H1 (cell line): ENCODE measurements around the gene GPRASP3. TPM values are rescaled to one million over a fixed set of nuclear protein-coding genes. Genes with fewer than 3 reads are reported as not detected.
A peak's percentile ranks its signal among the peaks of the same experiment; 100 is the strongest.

Source experiments
- CTCF ChIA-PET: fragments of 300-600 bp; sonication (Branson Sonifier 250); formaldehyde crosslinking; loops from one replicate; lab custom pipeline; 2021; ENCODE audit not compliant: partially characterized antibody; lab: Charles Lee
- POLR2A ChIA-PET: fragments of 300-600 bp; sonication (Branson Sonifier 250); formaldehyde crosslinking; loops from one replicate; lab custom pipeline; 2021; ENCODE audit warnings: inconsistent platforms; ENCODE audit not compliant: partially characterized antibody; lab: Charles Lee
- DNase-seq, 2 experiments: peaks; one replicate each; pipeline versions ENCODE4 v3.0.0 to v3.0.0-alpha.2; 2010 to 2022; ENCODE audit warnings: low spot score in 2 of 2, low read depth in 1 of 2, mixed read lengths in 1 of 2
- FAIRE-seq: peaks from 2 replicates; lab custom pipeline; 2011; peaks lifted over from hg19 to GRCh38; lab: Jason Lieb, UNC
- H2AFZ ChIP-seq: 2 replicates; pipeline ENCODE4 v1.8.1; 2012; ENCODE audit warnings: low read length, inconsistent platforms
- H2AK5ac ChIP-seq: 2 replicates; pipeline ENCODE4 v1.6.1; 2013; ENCODE audit warnings: low read depth, low read length
- H2BK120ac ChIP-seq: replicated peaks from 2 replicates; pipeline ENCODE3; 2013; ENCODE audit warnings: low read depth, low read length, inconsistent platforms
- H2BK12ac ChIP-seq: 2 replicates; pipeline ENCODE4 v1.6.1; 2013; ENCODE audit warnings: low read depth, low read length
- H2BK15ac ChIP-seq: 2 replicates; pipeline ENCODE4 v1.6.1; 2013; ENCODE audit warnings: low read length
- H2BK20ac ChIP-seq: 2 replicates; pipeline ENCODE4 v1.6.1; 2013; ENCODE audit warnings: low read length
- H2BK5ac ChIP-seq: 2 replicates; pipeline ENCODE4 v1.6.1; 2013; ENCODE audit warnings: low read depth, low read length
- H3K14ac ChIP-seq: 2 replicates; pipeline ENCODE4 v1.6.1; 2013; ENCODE audit warnings: inconsistent platforms; ENCODE audit not compliant: insufficient read length
- H3K18ac ChIP-seq: 2 replicates; pipeline ENCODE4 v1.6.1; 2013; ENCODE audit warnings: low read length; ENCODE audit errors: extremely low read depth
- H3K23ac ChIP-seq: 2 replicates; pipeline ENCODE4 v1.6.1; 2013; ENCODE audit warnings: inconsistent platforms; ENCODE audit not compliant: insufficient read length
- H3K23me2 ChIP-seq: 2 replicates; pipeline ENCODE4 v1.6.1; 2013; ENCODE audit warnings: low read depth, low read length
- H3K27ac ChIP-seq: 2 replicates; pipeline ENCODE4 v1.6.1; 2011; ENCODE audit warnings: low read depth, low read length, inconsistent platforms
- H3K27me3 ChIP-seq, 4 experiments: replicated peaks in 1 of 4; 1 replicate in 1 of 4; 2 replicates in 3 of 4; pipeline versions ENCODE4 v1.6.1 to v1.8.1; 2011 to 2013; ENCODE audit warnings: low read length in 3 of 4, mild to moderate bottlenecking in 3 of 4, inconsistent platforms in 2 of 4, mixed read lengths in 2 of 4, moderate library complexity in 1 of 4; ENCODE audit not compliant: control insufficient read depth in 3 of 4, insufficient read depth in 3 of 4; ENCODE audit errors: extremely low read depth in 1 of 4
- H3K36me3 ChIP-seq, 4 experiments: 2 replicates each; pipeline versions ENCODE4 v1.6.1 to v1.8.1; 2011 to 2013; ENCODE audit warnings: mild to moderate bottlenecking in 4 of 4, low read length in 3 of 4, moderate library complexity in 2 of 4, control low read depth in 1 of 4, inconsistent platforms in 1 of 4; ENCODE audit not compliant: insufficient read depth in 4 of 4, control insufficient read depth in 2 of 4
- H3K4ac ChIP-seq: replicated peaks from 2 replicates; pipeline ENCODE3; 2013; ENCODE audit warnings: low read length, low read depth, mixed read lengths, inconsistent platforms; ENCODE audit not compliant: insufficient read length
- H3K4me1 ChIP-seq, 4 experiments: replicated peaks in 1 of 4; 1 replicate in 1 of 4; 2 replicates in 3 of 4; pipeline versions ENCODE4 v1.6.1 to v1.8.1; 2011 to 2013; ENCODE audit warnings: low read length in 3 of 4, inconsistent platforms in 2 of 4, mixed read lengths in 1 of 4; ENCODE audit not compliant: insufficient read depth in 4 of 4, control insufficient read depth in 3 of 4
- H3K4me2 ChIP-seq, 2 experiments: 2 replicates each; pipeline versions ENCODE4 v1.6.1 to v1.8.1; 2011 to 2013; ENCODE audit warnings: low read depth in 2 of 2, low read length in 2 of 2, control low read depth in 1 of 2, inconsistent platforms in 1 of 2, mild to moderate bottlenecking in 1 of 2; ENCODE audit not compliant: insufficient read depth in 1 of 2
- H3K4me3 ChIP-seq, 4 experiments: fragments of 200-600, 300-600 bp in 1 of 4; sonication (generic), shearing (Covaris generic), sonication (Bioruptor Twin) in 1 of 4; 2 replicates each; pipeline versions ENCODE4 v1.5.1 to v1.8.1; 2011 to 2016; ENCODE audit warnings: low read length in 4 of 4, low read depth in 3 of 4, control low read depth in 2 of 4, inconsistent platforms in 2 of 4, mild to moderate bottlenecking in 2 of 4, mixed read lengths in 1 of 4, moderate library complexity in 1 of 4; ENCODE audit not compliant: insufficient read depth in 2 of 4; ENCODE audit errors: extremely low read depth in 1 of 4
- H3K56ac ChIP-seq: replicated peaks from 2 replicates; pipeline ENCODE3; 2013; ENCODE audit warnings: low read depth, mild to moderate bottlenecking, mixed read lengths, low read length, inconsistent platforms; ENCODE audit not compliant: insufficient read length
- H3K79me1 ChIP-seq: 2 replicates; pipeline ENCODE4 v1.6.1; 2013; ENCODE audit warnings: low read depth, low read length, control low read depth
- H3K79me2 ChIP-seq, 2 experiments: 2 replicates each; pipeline versions ENCODE4 v1.6.1 to v1.8.1; 2012 to 2013; ENCODE audit warnings: low read length in 2 of 2, mild to moderate bottlenecking in 2 of 2, inconsistent platforms in 1 of 2; ENCODE audit not compliant: insufficient read depth in 2 of 2, control insufficient read depth in 1 of 2
- H3K9ac ChIP-seq, 4 experiments: replicated peaks in 1 of 4; 1 replicate in 1 of 4; 2 replicates in 3 of 4; pipeline versions ENCODE4 v1.6.1 to v1.8.1; 2011 to 2013; ENCODE audit warnings: low read depth in 3 of 4, low read length in 3 of 4, control low read depth in 2 of 4, mild to moderate bottlenecking in 2 of 4, moderate library complexity in 2 of 4, inconsistent platforms in 1 of 4; ENCODE audit errors: extremely low read depth in 1 of 4
- H3K9me3 ChIP-seq, 2 experiments: 2 replicates each; pipeline versions ENCODE4 v1.6.1 to v1.8.1; 2012 to 2013; ENCODE audit warnings: mild to moderate bottlenecking in 2 of 2, moderate library complexity in 2 of 2, control low read depth in 1 of 2, inconsistent platforms in 1 of 2, low read depth in 1 of 2, low read length in 1 of 2, mixed read lengths in 1 of 2; ENCODE audit not compliant: insufficient read depth in 2 of 2
- H4K20me1 ChIP-seq, 2 experiments: replicated peaks in 1 of 2; 2 replicates each; pipeline versions ENCODE3 to v1.8.1; 2011 to 2013; ENCODE audit warnings: inconsistent platforms in 2 of 2, low read length in 2 of 2, mild to moderate bottlenecking in 1 of 2; ENCODE audit not compliant: insufficient read depth in 2 of 2, control insufficient read depth in 1 of 2
- H4K5ac ChIP-seq: 2 replicates; pipeline ENCODE4 v1.6.1; 2013; ENCODE audit warnings: low read length, low read depth, mixed read lengths, inconsistent platforms; ENCODE audit not compliant: insufficient read length
- H4K8ac ChIP-seq: 2 replicates; pipeline ENCODE4 v1.8.0; 2013; ENCODE audit warnings: mild to moderate bottlenecking, moderate library complexity, low read length, inconsistent platforms; ENCODE audit not compliant: insufficient read depth; ENCODE audit errors: extremely low read depth
- H4K91ac ChIP-seq: replicated peaks from 2 replicates; pipeline ENCODE3; 2013; ENCODE audit warnings: low read length, mixed read lengths, inconsistent platforms; ENCODE audit not compliant: insufficient read length
- PHF8 ChIP-seq: fragments of 200-600 bp; sonication (generic); conservative IDR thresholded peaks from 2 replicates; pipeline ENCODE4 v1.7.1; 2012; ENCODE audit warnings: low read depth, mild to moderate bottlenecking, inconsistent platforms, low read length, moderate library complexity
- SIRT6 ChIP-seq: IDR thresholded peaks from one replicate; pipeline ENCODE4 v1.7.1; 2012; ENCODE audit warnings: low read length, inconsistent platforms
- ZNF274 ChIP-seq: IDR thresholded peaks from 2 replicates; pipeline ENCODE4 v1.7.0; 2012; ENCODE audit warnings: low read length, borderline replicate concordance; ENCODE audit errors: extremely low read depth
- WGBS, 2 experiments: shearing (Covaris generic) in 1 of 2; methylation state at CpG; one replicate each; pipeline versions ENCODE4 v1.1.6 to v1.1.7; 2013 to 2015; ENCODE audit warnings: low lambda C conversion rate in 2 of 2, mixed read lengths in 2 of 2, inconsistent platforms in 1 of 2, low coverage in 1 of 2, missing lambda C conversion rate in 1 of 2; ENCODE audit not compliant: insufficient replicate concordance in 2 of 2, insufficient coverage in 1 of 2, insufficient read length in 1 of 2; ENCODE audit errors: extremely low coverage in 1 of 2, missing lambda C conversion rate in 1 of 2; 5-methylcytosine and 5-hydroxymethylcytosine counted together
- polyA plus RNA-seq, 7 experiments: library from polyadenylated mRNA; depleted of rRNA in 3 of 7; stranded (reverse) in 5 of 7; unstranded in 2 of 7; fragments of >200 nt in 5 of 7; fragments of 200-250 nt in 2 of 7; gene quantifications; 1 replicate in 5 of 7; 2 replicates in 1 of 7; 4 replicates in 1 of 7; pipeline versions ENCODE4 v1.2.1 to v1.2.3, GENCODE V29; 2011 to 2013; ENCODE audit warnings: missing spikeins in 2 of 7, mixed read lengths in 2 of 7
- total RNA-seq: library from RNA; stranded (reverse); fragmentation: NEBNext Ultra II Directional; extraction: Animal tissue kit (Norgen Biotek cat#: 25700); gene quantifications from 2 replicates; pipeline ENCODE4 v1.2.1, GENCODE V29; 2021
- TF ChIP-seq, protein P1 (sequence below): IDR thresholded peaks from 2 replicates; pipeline ENCODE4 v1.6.1; 2012; ENCODE audit warnings: inconsistent platforms

Gene GPRASP3
- total and polyA plus RNA-seq, 2 of the 8 experiments (the other 6 are each of a cell fraction or from before 2014, with no cell fraction given) = 7.0 to 19.8 TPM

- H2BK120ac ChIP-seq = no peak overlapping the region
- no peak overlapping the region for H4K8ac ChIP-seq
- no peak overlapping the region for H4K91ac ChIP-seq
- no peaks in the 10 kb centered on the region for H3K9me3 ChIP-seq
- peak overlapping the region in 2 of 4 experiments; percentile 14 to 16; a peak in 1 of 7 replicates for H3K9ac ChIP-seq
- peak overlapping the region; percentile 59 to 85 (median 72) for H3K4me3 ChIP-seq
- no peaks in the 10 kb centered on the region for H3K27me3 ChIP-seq
- H3K79me2 ChIP-seq = peaks cover 0 to 21% of the 10 kb centered on the region in 2 experiments; a peak in 2 of 4 replicates
- no peak overlapping the region for H4K5ac ChIP-seq
- no peak overlapping the region for H2BK15ac ChIP-seq
- no peak overlapping the region for H2AK5ac ChIP-seq
- TF ChIP-seq PHF8 = 0 out of 2 replicates have a peak, but pooled peaks have one; percentile 7
- TF ChIP-seq SIRT6 = no peak
- TF ChIP-seq, protein P1, sequence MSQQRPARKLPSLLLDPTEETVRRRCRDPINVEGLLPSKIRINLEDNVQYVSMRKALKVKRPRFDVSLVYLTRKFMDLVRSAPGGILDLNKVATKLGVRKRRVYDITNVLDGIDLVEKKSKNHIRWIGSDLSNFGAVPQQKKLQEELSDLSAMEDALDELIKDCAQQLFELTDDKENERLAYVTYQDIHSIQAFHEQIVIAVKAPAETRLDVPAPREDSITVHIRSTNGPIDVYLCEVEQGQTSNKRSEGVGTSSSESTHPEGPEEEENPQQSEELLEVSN = no peak
- TF ChIP-seq ZNF274 = no peak
- no peak for DNase-seq
- peaks cover 0 to 6% (median 2%) of the 10 kb centered on the region in 4 experiments; a peak in 3 of 7 replicates for H3K4me1 ChIP-seq
- ChIA-PET CTCF (no interaction called here), POLR2A (interaction anchor here (0.8 to 0.9 kb wide), 3 partner anchors 11 to 40 kb away, joined by 3 to 5 read pairs (median 3); no protein-coding TSS in a partner anchor)
- no peak overlapping the region for H2BK12ac ChIP-seq
- H3K23me2 ChIP-seq = 0 out of 2 replicates have a peak, but pooled peaks cover 2% of the 10 kb centered on the region
- no CpG with 5 or more reads among the region's 14 CpGs for WGBS, 2 experiments
- no peak overlapping the region for H2BK20ac ChIP-seq
- H3K23ac ChIP-seq = no peak overlapping the region
- no peak overlapping the region for H3K14ac ChIP-seq
- no peak for FAIRE-seq
- H2AFZ ChIP-seq = no peak overlapping the region
- H3K18ac ChIP-seq = no peak overlapping the region
- H2BK5ac ChIP-seq = no peak overlapping the region
- peak overlapping the region; percentile 36; the same call in 1 of the 2 replicates for H3K27ac ChIP-seq
- H3K56ac ChIP-seq = no peak overlapping the region
- no peaks in the 10 kb centered on the region for H3K79me1 ChIP-seq
- H3K4me2 ChIP-seq = peak overlapping the region; percentile 60 to 68
- peaks cover 0 to 3% (median 0%) of the 10 kb centered on the region in 4 experiments; a peak in 1 of 8 replicates for H3K36me3 ChIP-seq
- H4K20me1 ChIP-seq = peaks cover 2 to 3% of the 10 kb centered on the region in 2 experiments
- H3K4ac ChIP-seq = no peak overlapping the region
Observed at GRCh38 chrX:102745513-102745856, 24.9 kb downstream of the GPRASP3 start.
